ENCODE measurements around the gene MAP6.

Gene MAP6

GRCh38 chr11:75566763-75567279 lies 102.0 kb downstream of the MAP6 start:
- no peak for DNase-seq (ENCODE audit: low spot score)

GRCh38 chr11:75565916-75566762 lies 102.7 kb downstream of the MAP6 start:
- no peak for DNase-seq (ENCODE audit: low spot score)

- DNase-seq (ENCODE audit: low spot score) = peak; percentile 78
Observed at GRCh38 chr11:75565221-75565814, 103.5 kb downstream of the MAP6 start.

GRCh38 chr11:75563978-75564552 lies 104.8 kb downstream of the MAP6 start:
- DNase-seq (ENCODE audit: low spot score) = peak; percentile 81

GRCh38 chr11:75563501-75563977 lies 105.3 kb downstream of the MAP6 start:
- no peak for DNase-seq (ENCODE audit: low spot score)

GRCh38 chr11:75562836-75563484 lies 105.9 kb downstream of the MAP6 start:
- DNase-seq (ENCODE audit: low spot score) = no peak

- peak; percentile 85 for DNase-seq (ENCODE audit: low spot score)
Observed at GRCh38 chr11:75562048-75562835, 106.6 kb downstream of the MAP6 start, which contains the start of gene SERPINH1. Gene SERPINH1, plus strand, starts transcription at chr11:75562253. Its CDS starts 4,097 bp downstream, at chr11:75566350.

GRCh38 chr11:75561426-75562047 lies 107.3 kb downstream of the MAP6 start:
- no peak for DNase-seq (ENCODE audit: low spot score)

GRCh38 chr11:75560644-75561043 lies 108.2 kb downstream of the MAP6 start:
- DNase-seq (ENCODE audit: low spot score) = no peak

- peak; percentile 70 for DNase-seq (ENCODE audit: low spot score)
Observed at GRCh38 chr11:75558939-75559843, 109.6 kb downstream of the MAP6 start.

GRCh38 chr11:75557666-75558494 lies 111.0 kb downstream of the MAP6 start:
- peak; percentile 81 for DNase-seq (ENCODE audit: low spot score)

- no peak for DNase-seq (ENCODE audit: low spot score)
Observed at GRCh38 chr11:75556275-75556674, 112.6 kb downstream of the MAP6 start.

- DNase-seq (ENCODE audit: low spot score) = no peak
Observed at GRCh38 chr11:75555079-75555811, 113.6 kb downstream of the MAP6 start.

- DNase-seq (ENCODE audit: low spot score) = peak; percentile 96
Observed at GRCh38 chr11:75554258-75555022, 114.4 kb downstream of the MAP6 start.

GRCh38 chr11:75553889-75554257 lies 115.0 kb downstream of the MAP6 start:
- DNase-seq (ENCODE audit: low spot score) = no peak

- DNase-seq (ENCODE audit: low spot score) = no peak
Observed at GRCh38 chr11:75553182-75553581, 115.7 kb downstream of the MAP6 start.

GRCh38 chr11:75549370-75549958 lies 119.4 kb downstream of the MAP6 start:
- no peak for DNase-seq (ENCODE audit: low spot score)
